ENCODE results near the gene XYLB.

Gene XYLB

DNA sequence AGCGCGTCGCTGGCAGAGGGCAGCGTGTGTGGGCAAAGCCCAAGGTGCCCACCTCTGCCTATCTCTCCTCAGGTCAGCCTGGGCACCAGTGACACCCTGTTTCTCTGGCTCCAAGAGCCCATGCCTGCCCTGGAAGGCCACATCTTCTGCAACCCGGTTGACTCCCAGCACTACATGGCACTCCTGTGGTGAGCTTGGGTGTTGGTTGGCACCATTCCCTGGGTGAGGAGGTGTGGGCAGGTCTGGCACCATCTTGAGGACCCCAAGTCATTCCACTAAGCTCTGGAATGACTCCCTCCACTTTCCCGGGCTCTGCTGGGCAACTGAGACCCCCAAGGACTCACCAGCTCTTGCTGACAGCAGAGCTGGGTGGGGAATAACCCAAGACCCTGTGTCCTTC is 28.5 kb downstream of the XYLB start:
- H3K27me3 ChIP-seq (ENCODE audit: insufficient read depth, low read depth): no peaks in the 10 kb centered on the region
- H3K4me2 ChIP-seq: no peak overlapping the region
- no peaks in the 10 kb centered on the region for H3K36me3 ChIP-seq (ENCODE audit: insufficient read depth)
- H2AFZ ChIP-seq (ENCODE audit: low read depth): no peak overlapping the region
- no peaks in the 10 kb centered on the region for H3K4me1 ChIP-seq (ENCODE audit: low read depth, poor library complexity, severe bottlenecking)
- no peak overlapping the region for H3K4me3 ChIP-seq (IDR thresholded peaks at IDR 0.05; ENCODE audit: insufficient read depth, low read depth, low read length)
- TF ChIP-seq, protein P1, sequence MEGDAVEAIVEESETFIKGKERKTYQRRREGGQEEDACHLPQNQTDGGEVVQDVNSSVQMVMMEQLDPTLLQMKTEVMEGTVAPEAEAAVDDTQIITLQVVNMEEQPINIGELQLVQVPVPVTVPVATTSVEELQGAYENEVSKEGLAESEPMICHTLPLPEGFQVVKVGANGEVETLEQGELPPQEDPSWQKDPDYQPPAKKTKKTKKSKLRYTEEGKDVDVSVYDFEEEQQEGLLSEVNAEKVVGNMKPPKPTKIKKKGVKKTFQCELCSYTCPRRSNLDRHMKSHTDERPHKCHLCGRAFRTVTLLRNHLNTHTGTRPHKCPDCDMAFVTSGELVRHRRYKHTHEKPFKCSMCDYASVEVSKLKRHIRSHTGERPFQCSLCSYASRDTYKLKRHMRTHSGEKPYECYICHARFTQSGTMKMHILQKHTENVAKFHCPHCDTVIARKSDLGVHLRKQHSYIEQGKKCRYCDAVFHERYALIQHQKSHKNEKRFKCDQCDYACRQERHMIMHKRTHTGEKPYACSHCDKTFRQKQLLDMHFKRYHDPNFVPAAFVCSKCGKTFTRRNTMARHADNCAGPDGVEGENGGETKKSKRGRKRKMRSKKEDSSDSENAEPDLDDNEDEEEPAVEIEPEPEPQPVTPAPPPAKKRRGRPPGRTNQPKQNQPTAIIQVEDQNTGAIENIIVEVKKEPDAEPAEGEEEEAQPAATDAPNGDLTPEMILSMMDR (conservative IDR thresholded peaks at IDR 0.05; ENCODE audit: low read depth, low read length): no peak
- H3K9ac ChIP-seq: no peak overlapping the region
- no peaks in the 10 kb centered on the region for H3K79me2 ChIP-seq (ENCODE audit: insufficient read depth, low read depth)
- H4K20me1 ChIP-seq (ENCODE audit: insufficient read depth): no peaks in the 10 kb centered on the region
- no peak overlapping the region for H3K27ac ChIP-seq

DNA sequence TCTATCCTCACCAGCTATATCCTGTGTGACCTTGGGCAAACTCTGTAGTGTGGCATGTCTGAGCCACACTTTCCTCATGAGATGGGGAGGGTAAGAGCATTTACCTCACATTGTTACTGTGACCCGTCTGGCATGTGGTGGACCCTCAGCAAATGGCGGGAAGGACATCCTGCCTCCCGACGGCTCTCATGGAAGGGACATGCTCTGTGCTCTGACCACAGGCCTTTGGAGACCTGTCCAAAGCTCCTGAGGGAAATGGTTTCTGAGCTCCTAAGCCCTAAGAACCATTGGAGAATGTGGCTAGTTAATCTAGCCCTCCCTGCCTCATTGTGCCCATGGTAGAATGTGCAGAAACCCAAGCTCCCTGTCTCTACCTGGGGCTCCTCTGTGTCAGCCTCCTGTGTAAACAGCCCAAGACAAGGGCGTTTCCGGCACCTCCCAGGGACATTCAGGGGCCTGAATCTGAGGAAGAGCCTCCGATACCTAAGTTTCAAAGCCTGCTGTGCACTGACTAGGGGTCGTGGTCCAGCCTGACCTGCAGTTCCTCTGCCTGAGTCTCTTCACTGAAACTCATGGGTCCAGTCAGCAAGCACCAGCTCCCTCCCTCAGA is 29.0 kb downstream of the XYLB start:
- H4K20me1 ChIP-seq (ENCODE audit: insufficient read depth): no peaks in the 10 kb centered on the region
- H2AFZ ChIP-seq (ENCODE audit: low read depth): no peak overlapping the region
- no peak overlapping the region for H3K9ac ChIP-seq
- no peaks in the 10 kb centered on the region for H3K36me3 ChIP-seq (ENCODE audit: insufficient read depth)
- no peak overlapping the region for H3K27ac ChIP-seq
- no peak overlapping the region for H3K4me3 ChIP-seq (IDR thresholded peaks at IDR 0.05; ENCODE audit: insufficient read depth, low read depth, low read length)
- TF ChIP-seq, protein P1 (conservative IDR thresholded peaks at IDR 0.05; ENCODE audit: low read depth, low read length): no peak
- H3K4me2 ChIP-seq: no peak overlapping the region
- H3K79me2 ChIP-seq (ENCODE audit: insufficient read depth, low read depth): no peaks in the 10 kb centered on the region
- no peaks in the 10 kb centered on the region for H3K27me3 ChIP-seq (ENCODE audit: insufficient read depth, low read depth)
- H3K4me1 ChIP-seq (ENCODE audit: low read depth, poor library complexity, severe bottlenecking): no peaks in the 10 kb centered on the region

DNA sequence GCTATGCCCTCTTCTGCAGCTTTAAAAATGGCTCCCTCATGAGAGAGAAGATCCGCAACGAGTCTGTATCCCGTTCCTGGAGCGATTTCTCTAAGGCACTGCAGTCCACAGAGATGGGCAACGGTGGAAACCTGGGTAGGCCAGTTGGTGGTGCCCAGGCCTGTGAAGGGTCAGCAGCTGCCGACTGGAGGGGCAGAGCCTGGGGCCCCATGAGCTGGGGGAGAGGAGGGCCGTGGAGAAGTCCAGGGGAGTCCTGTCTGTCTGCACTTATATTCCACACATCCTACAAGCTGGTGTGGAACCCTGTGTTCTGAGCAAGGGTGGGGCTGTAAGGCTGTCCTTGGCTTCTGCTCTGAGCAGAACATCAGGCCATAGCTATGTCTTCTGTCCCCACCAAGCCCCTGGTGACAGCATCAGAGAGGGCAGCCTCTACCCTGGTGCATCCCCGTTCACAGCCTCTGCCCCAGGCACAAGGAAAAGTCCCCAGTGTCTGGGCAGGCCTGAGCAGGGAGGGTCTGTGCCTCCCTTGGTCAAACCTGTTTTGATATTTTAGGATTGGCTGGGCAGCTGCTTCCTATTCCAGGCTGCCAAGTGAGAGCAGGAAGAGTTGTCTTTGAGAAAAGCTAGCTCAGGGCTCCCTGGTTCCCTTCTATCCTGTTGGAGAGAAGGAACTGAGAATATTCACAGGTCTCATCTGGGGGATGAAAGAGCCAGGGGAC is 29.7 kb downstream of the XYLB start:
- Histone ChIP-seq H3K79me2 (ENCODE audit: insufficient read depth, low read depth) (no peaks in the 10 kb centered on the region), H3K9ac (no peak overlapping the region), H3K36me3 (ENCODE audit: insufficient read depth) (no peaks in the 10 kb centered on the region)

DNA sequence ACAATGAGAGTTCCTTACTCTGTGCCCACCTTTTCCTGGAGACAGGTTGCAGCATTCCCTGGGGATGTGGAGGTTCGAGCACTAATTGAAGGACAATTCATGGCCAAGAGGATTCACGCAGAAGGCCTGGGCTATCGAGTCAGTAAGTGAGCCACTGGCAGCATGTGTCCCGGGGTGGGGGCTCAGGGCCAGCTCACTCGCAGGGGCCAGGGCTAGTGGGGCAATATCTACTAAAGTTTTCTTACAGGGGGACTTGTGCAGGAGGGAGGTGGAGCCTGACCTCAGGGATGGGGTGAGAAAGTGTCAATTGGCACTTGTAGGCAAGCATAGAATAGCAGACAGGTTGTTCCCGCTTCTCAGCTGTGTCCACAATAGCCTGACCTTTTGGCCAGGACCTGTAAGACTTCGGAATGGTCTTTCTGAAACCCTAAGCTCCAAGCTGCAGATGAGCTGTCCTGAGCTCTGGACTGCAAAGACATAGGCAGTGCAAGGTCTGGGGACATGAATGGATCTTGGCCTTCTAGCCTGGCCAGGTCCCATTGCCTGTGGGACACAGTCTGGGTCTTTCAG is 32.7 kb downstream of the XYLB start:
- no peaks in the 10 kb centered on the region for H3K36me3 ChIP-seq (ENCODE audit: insufficient read depth)
- no peaks in the 10 kb centered on the region for H4K20me1 ChIP-seq (ENCODE audit: insufficient read depth)
- H3K27me3 ChIP-seq (ENCODE audit: insufficient read depth, low read depth): no peaks in the 10 kb centered on the region
- no peak overlapping the region for H3K27ac ChIP-seq
- no peak overlapping the region for H3K4me3 ChIP-seq (IDR thresholded peaks at IDR 0.05; ENCODE audit: insufficient read depth, low read depth, low read length)
- TF ChIP-seq, protein P1 (conservative IDR thresholded peaks at IDR 0.05; ENCODE audit: low read depth, low read length): no peak
- H3K79me2 ChIP-seq (ENCODE audit: insufficient read depth, low read depth): no peaks in the 10 kb centered on the region
- H3K4me1 ChIP-seq (ENCODE audit: low read depth, poor library complexity, severe bottlenecking): no peaks in the 10 kb centered on the region
- no peak overlapping the region for H3K4me2 ChIP-seq
- H2AFZ ChIP-seq (ENCODE audit: low read depth): no peak overlapping the region
- no peak overlapping the region for H3K9ac ChIP-seq

More for the DNA sequence above, 29.7 kb downstream of the XYLB start:
- no peaks in the 10 kb centered on the region for H4K20me1 ChIP-seq (ENCODE audit: insufficient read depth)
- TF ChIP-seq, protein P1 (conservative IDR thresholded peaks at IDR 0.05; ENCODE audit: low read depth, low read length): no peak
- H2AFZ ChIP-seq (ENCODE audit: low read depth): no peak overlapping the region
- no peaks in the 10 kb centered on the region for H3K4me1 ChIP-seq (ENCODE audit: low read depth, poor library complexity, severe bottlenecking)
- H3K27ac ChIP-seq: no peak overlapping the region
- H3K4me3 ChIP-seq (IDR thresholded peaks at IDR 0.05; ENCODE audit: insufficient read depth, low read depth, low read length): no peak overlapping the region
- no peak overlapping the region for H3K4me2 ChIP-seq
- H3K27me3 ChIP-seq (ENCODE audit: insufficient read depth, low read depth): no peaks in the 10 kb centered on the region

Data from KMS-11 (cell line).